Measurements from ENCODE around the gene EPOP. TPM values are rescaled to one million over a fixed set of nuclear protein-coding genes. Genes with fewer than 3 reads are reported as not detected.

The EPOP gene
- total and polyA plus RNA-seq, 2 of the 13 experiments (the other 11 are each of a cell fraction or from before 2014, with no cell fraction given) = 14.7 to 37.8 TPM

- TF ChIP-seq PPARG (CRISPR knock-in tag; conservative IDR thresholded peaks at IDR 0.05) (peak; percentile 73), TBX3 (IDR thresholded peaks at IDR 0.05; ENCODE audit: borderline replicate concordance) (no peak), GPN1 (CRISPR knock-in tag; IDR thresholded peaks at IDR 0.05; ENCODE audit: borderline replicate concordance) (no peak), ONECUT2 (CRISPR knock-in tag; IDR thresholded peaks at IDR 0.05) (0 out of 2 replicates have a peak, but pooled peaks have one; percentile 28), POGK (CRISPR knock-in tag; conservative IDR thresholded peaks at IDR 0.05) (peak; percentile 56; the same call in 1 of the 2 replicates), YEATS2 (CRISPR knock-in tag; IDR thresholded peaks at IDR 0.05; ENCODE audit: borderline replicate concordance) (peak; percentile 55; the same call in 1 of the 2 replicates), CBX5 (CRISPR knock-in tag; IDR thresholded peaks at IDR 0.05; ENCODE audit: borderline replicate concordance) (peak; percentile 91), ZC3H13 (CRISPR knock-in tag; IDR thresholded peaks at IDR 0.05) (no peak), IRF2 (CRISPR knock-in tag; IDR thresholded peaks at IDR 0.05) (peak; percentile 90), NR2F1 (CRISPR knock-in tag; IDR thresholded peaks at IDR 0.05) (0 out of 4 replicates have a peak, but pooled peaks have one; percentile 30), ZNF354B (CRISPR knock-in tag; IDR thresholded peaks at IDR 0.05) (no peak), ZNF7 (CRISPR knock-in tag; IDR thresholded peaks at IDR 0.05) (peak; percentile 49; the same call in 1 of the 2 replicates)
- TF ChIP-seq, protein P1, sequence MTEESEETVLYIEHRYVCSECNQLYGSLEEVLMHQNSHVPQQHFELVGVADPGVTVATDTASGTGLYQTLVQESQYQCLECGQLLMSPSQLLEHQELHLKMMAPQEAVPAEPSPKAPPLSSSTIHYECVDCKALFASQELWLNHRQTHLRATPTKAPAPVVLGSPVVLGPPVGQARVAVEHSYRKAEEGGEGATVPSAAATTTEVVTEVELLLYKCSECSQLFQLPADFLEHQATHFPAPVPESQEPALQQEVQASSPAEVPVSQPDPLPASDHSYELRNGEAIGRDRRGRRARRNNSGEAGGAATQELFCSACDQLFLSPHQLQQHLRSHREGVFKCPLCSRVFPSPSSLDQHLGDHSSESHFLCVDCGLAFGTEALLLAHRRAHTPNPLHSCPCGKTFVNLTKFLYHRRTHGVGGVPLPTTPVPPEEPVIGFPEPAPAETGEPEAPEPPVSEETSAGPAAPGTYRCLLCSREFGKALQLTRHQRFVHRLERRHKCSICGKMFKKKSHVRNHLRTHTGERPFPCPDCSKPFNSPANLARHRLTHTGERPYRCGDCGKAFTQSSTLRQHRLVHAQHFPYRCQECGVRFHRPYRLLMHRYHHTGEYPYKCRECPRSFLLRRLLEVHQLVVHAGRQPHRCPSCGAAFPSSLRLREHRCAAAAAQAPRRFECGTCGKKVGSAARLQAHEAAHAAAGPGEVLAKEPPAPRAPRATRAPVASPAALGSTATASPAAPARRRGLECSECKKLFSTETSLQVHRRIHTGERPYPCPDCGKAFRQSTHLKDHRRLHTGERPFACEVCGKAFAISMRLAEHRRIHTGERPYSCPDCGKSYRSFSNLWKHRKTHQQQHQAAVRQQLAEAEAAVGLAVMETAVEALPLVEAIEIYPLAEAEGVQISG (CRISPR knock-in tag; IDR thresholded peaks at IDR 0.05) = peak; percentile 40; the same call in 1 of the 2 replicates
- TF ChIP-seq, protein P2, sequence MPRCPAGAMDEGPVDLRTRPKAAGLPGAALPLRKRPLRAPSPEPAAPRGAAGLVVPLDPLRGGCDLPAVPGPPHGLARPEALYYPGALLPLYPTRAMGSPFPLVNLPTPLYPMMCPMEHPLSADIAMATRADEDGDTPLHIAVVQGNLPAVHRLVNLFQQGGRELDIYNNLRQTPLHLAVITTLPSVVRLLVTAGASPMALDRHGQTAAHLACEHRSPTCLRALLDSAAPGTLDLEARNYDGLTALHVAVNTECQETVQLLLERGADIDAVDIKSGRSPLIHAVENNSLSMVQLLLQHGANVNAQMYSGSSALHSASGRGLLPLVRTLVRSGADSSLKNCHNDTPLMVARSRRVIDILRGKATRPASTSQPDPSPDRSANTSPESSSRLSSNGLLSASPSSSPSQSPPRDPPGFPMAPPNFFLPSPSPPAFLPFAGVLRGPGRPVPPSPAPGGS (CRISPR knock-in tag; IDR thresholded peaks at IDR 0.05) = no peak; the same call in 1 of the 2 replicates
- TF ChIP-seq, protein P3, sequence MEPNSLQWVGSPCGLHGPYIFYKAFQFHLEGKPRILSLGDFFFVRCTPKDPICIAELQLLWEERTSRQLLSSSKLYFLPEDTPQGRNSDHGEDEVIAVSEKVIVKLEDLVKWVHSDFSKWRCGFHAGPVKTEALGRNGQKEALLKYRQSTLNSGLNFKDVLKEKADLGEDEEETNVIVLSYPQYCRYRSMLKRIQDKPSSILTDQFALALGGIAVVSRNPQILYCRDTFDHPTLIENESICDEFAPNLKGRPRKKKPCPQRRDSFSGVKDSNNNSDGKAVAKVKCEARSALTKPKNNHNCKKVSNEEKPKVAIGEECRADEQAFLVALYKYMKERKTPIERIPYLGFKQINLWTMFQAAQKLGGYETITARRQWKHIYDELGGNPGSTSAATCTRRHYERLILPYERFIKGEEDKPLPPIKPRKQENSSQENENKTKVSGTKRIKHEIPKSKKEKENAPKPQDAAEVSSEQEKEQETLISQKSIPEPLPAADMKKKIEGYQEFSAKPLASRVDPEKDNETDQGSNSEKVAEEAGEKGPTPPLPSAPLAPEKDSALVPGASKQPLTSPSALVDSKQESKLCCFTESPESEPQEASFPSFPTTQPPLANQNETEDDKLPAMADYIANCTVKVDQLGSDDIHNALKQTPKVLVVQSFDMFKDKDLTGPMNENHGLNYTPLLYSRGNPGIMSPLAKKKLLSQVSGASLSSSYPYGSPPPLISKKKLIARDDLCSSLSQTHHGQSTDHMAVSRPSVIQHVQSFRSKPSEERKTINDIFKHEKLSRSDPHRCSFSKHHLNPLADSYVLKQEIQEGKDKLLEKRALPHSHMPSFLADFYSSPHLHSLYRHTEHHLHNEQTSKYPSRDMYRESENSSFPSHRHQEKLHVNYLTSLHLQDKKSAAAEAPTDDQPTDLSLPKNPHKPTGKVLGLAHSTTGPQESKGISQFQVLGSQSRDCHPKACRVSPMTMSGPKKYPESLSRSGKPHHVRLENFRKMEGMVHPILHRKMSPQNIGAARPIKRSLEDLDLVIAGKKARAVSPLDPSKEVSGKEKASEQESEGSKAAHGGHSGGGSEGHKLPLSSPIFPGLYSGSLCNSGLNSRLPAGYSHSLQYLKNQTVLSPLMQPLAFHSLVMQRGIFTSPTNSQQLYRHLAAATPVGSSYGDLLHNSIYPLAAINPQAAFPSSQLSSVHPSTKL (CRISPR knock-in tag; IDR thresholded peaks at IDR 0.05) = peak; percentile 50; the same call in 1 of the 2 replicates
Measured at GRCh38 chr17:38667099-38667786, 7.5 kb downstream of the EPOP start (continued).
